Loucy (cell line): ENCODE data around the gene GSG1L2.

ENCODE experiments used
- CTCF ChIP-seq: fragments of 200-600 bp; sonication (generic); conservative IDR thresholded peaks from 2 replicates; pipeline ENCODE4 v1.5.1; 2014; ENCODE audit warnings: mild to moderate bottlenecking, antibody characterized with exemption, low read length
- EZH2phosphoT487 ChIP-seq: fragments of 200-600 bp; IDR thresholded peaks from 2 replicates; pipeline ENCODE4 v1.6.1; 2018; ENCODE audit warnings: antibody characterized with exemption, mild to moderate bottlenecking, moderate library complexity, borderline replicate concordance

GRCh38 chr17:9809409-9809808, 12.5 kb downstream of the GSG1L2 start:
- no peak for TF ChIP-seq CTCF
- no peak for TF ChIP-seq EZH2phosphoT487
